ENCODE measurements around the gene KIFC3.
A peak's percentile ranks its signal among the peaks of the same experiment; 100 is the strongest.

Gene KIFC3

DNA sequence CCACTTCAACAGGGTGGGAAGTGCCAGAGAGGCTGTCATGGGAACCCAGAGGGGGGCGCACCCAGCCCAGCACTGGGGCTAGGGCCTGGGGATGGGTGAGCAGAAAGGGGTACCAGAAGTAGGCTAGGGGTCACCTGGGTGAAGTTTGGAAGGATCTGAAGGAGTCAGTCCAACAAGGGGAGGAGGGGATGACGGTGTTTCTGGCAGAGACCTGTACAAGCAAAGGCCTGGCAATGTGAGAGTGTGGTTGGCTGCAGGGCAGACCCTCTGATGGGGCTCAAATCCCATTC is 80.1 kb downstream of the KIFC3 start:
- Histone ChIP-seq H3K27ac (ENCODE audit: low read length) (no peak overlapping the region), H3K9ac (ENCODE audit: low read length) (no peak overlapping the region), H3K4me2 (ENCODE audit: low read depth, low read length) (no peak overlapping the region), H3K36me3 (replicated peaks; ENCODE audit: insufficient read depth, low read length) (no peaks in the 10 kb centered on the region), H3K27me3 (replicated peaks; ENCODE audit: insufficient read depth, low read length) (peaks cover 17% of the 10 kb centered on the region; the same call in 1 of the 2 replicates), H3K79me2 (ENCODE audit: low read length) (no peaks in the 10 kb centered on the region), H3K4me1 (ENCODE audit: low read length) (no peaks in the 10 kb centered on the region), H3F3A (ENCODE audit: insufficient read depth, low read length) (no peaks in the 10 kb centered on the region), H3K9me3 (replicated peaks; ENCODE audit: insufficient read depth, low read length) (no peaks in the 10 kb centered on the region), H3K4me3 (ENCODE audit: low read length) (no peak overlapping the region), H2AFZ (ENCODE audit: low read length) (no peak overlapping the region), H4K20me1 (ENCODE audit: insufficient read depth, low read length) (no peaks in the 10 kb centered on the region), H3K9me2 (replicated peaks; ENCODE audit: insufficient read depth, low read length) (no peaks in the 10 kb centered on the region)
- DNase-seq, result no peak
- TF ChIP-seq EZH2 (optimal IDR thresholded peaks at IDR 0.05; ENCODE audit: low read depth, low read length) (no peak), EZH2phosphoT487 (IDR thresholded peaks at IDR 0.05; ENCODE audit: low read length) (no peak)
- TF ChIP-seq, protein P1, sequence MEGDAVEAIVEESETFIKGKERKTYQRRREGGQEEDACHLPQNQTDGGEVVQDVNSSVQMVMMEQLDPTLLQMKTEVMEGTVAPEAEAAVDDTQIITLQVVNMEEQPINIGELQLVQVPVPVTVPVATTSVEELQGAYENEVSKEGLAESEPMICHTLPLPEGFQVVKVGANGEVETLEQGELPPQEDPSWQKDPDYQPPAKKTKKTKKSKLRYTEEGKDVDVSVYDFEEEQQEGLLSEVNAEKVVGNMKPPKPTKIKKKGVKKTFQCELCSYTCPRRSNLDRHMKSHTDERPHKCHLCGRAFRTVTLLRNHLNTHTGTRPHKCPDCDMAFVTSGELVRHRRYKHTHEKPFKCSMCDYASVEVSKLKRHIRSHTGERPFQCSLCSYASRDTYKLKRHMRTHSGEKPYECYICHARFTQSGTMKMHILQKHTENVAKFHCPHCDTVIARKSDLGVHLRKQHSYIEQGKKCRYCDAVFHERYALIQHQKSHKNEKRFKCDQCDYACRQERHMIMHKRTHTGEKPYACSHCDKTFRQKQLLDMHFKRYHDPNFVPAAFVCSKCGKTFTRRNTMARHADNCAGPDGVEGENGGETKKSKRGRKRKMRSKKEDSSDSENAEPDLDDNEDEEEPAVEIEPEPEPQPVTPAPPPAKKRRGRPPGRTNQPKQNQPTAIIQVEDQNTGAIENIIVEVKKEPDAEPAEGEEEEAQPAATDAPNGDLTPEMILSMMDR (IDR thresholded peaks at IDR 0.05; ENCODE audit: low read length), result no peak

DNA sequence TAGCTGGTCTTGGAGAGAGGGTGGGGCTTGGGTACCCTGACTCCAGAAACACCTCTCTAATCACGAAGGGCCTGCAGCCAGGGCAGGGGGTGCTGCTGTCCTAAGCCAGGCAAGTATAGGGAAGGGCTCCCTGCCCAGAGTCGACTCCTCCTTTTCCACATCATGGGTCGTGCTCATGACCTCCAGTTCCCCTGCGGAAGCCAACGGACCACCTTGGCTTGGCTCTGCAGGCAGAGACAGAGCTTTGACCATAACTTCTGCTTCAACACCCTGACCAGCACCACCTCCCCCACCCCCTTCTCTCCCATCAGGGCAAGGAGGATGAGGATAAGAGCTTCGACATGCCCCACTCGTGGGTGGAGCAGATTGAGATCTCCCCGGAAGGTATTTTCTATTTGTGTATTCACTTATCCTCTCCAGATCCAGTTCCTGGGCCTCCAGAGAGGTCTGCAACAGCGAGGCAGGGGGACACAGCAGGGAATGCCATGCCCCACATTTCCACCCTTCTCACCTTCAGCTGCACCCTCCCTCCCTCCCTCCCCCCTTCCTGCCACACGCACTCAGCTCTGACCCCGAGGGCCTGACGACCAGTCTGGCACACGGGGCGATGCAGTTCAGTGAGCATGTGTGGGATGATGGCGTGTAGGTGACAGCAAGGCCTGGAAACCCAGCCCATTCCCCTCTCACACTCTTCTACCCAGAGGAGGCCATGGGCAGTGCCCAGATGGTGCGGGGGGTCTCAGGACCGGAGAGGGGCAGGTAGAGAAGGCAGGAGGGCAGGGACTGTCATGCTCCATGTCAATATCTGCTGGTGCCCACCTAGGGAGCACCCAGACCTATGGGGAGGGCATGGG is 80.7 kb downstream of the KIFC3 start:
- Histone ChIP-seq H3K79me2 (ENCODE audit: low read length) (no peaks in the 10 kb centered on the region), H3K4me2 (ENCODE audit: low read depth, low read length) (no peak overlapping the region), H3K27me3 (replicated peaks; ENCODE audit: insufficient read depth, low read length) (peaks cover 17% of the 10 kb centered on the region; the same call in 1 of the 2 replicates), H3K9ac (ENCODE audit: low read length) (no peak overlapping the region), H3K9me2 (replicated peaks; ENCODE audit: insufficient read depth, low read length) (no peaks in the 10 kb centered on the region), H3K27ac (ENCODE audit: low read length) (no peak overlapping the region), H3K9me3 (replicated peaks; ENCODE audit: insufficient read depth, low read length) (no peaks in the 10 kb centered on the region), H3K4me1 (ENCODE audit: low read length) (no peaks in the 10 kb centered on the region), H3K36me3 (replicated peaks; ENCODE audit: insufficient read depth, low read length) (no peaks in the 10 kb centered on the region), H4K20me1 (ENCODE audit: insufficient read depth, low read length) (no peaks in the 10 kb centered on the region), H2AFZ (ENCODE audit: low read length) (no peak overlapping the region), H3F3A (ENCODE audit: insufficient read depth, low read length) (no peaks in the 10 kb centered on the region), H3K4me3 (ENCODE audit: low read length) (no peak overlapping the region)
- DNase-seq, result no peak
- TF ChIP-seq EZH2phosphoT487 (IDR thresholded peaks at IDR 0.05; ENCODE audit: low read length) (no peak), EZH2 (optimal IDR thresholded peaks at IDR 0.05; ENCODE audit: low read depth, low read length) (no peak)
- TF ChIP-seq, protein P1 (IDR thresholded peaks at IDR 0.05; ENCODE audit: low read length), result no peak

DNA sequence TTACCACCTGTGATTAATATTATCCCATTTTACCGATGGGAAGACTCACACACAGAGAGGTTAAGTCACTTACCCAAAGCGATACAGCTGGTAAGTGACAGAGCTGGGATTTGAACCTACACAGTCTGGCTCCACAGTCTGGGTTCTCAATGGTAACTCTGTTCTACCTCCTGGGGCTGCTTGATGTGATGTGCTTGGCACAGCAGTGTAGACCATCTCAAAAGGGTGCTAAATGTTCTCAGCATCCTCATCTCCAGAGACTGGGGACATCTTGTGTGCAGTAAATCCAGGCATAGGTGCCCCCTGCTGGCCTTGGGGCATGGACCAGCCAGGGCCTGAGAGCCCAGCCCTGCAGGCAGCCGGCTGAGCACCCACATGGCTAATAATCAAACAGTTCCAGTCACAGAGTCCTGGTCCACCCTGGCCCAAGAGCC is 82.1 kb downstream of the KIFC3 start:
- H3K4me3 ChIP-seq (ENCODE audit: low read length), result no peak overlapping the region
- no peak overlapping the region for H3K27ac ChIP-seq (ENCODE audit: low read length)
- no peaks in the 10 kb centered on the region for H3K4me1 ChIP-seq (ENCODE audit: low read length)
- no peaks in the 10 kb centered on the region for H3K9me2 ChIP-seq (replicated peaks; ENCODE audit: insufficient read depth, low read length)
- H2AFZ ChIP-seq (ENCODE audit: low read length), result no peak overlapping the region
- H3K9ac ChIP-seq (ENCODE audit: low read length), result no peak overlapping the region
- TF ChIP-seq, protein P1 (IDR thresholded peaks at IDR 0.05; ENCODE audit: low read length), result peak; percentile 74
- no peak for TF ChIP-seq EZH2 (optimal IDR thresholded peaks at IDR 0.05; ENCODE audit: low read depth, low read length)
- peaks cover 5% of the 10 kb centered on the region; the same call in 1 of the 2 replicates for H3K27me3 ChIP-seq (replicated peaks; ENCODE audit: insufficient read depth, low read length)
- H3K9me3 ChIP-seq (replicated peaks; ENCODE audit: insufficient read depth, low read length), result no peaks in the 10 kb centered on the region
- H3F3A ChIP-seq (ENCODE audit: insufficient read depth, low read length), result no peaks in the 10 kb centered on the region
- no peaks in the 10 kb centered on the region for H3K36me3 ChIP-seq (replicated peaks; ENCODE audit: insufficient read depth, low read length)
- peak; percentile 56 for DNase-seq
- H3K4me2 ChIP-seq (ENCODE audit: low read depth, low read length), result no peak overlapping the region
- H4K20me1 ChIP-seq (ENCODE audit: insufficient read depth, low read length), result no peaks in the 10 kb centered on the region
- H3K79me2 ChIP-seq (ENCODE audit: low read length), result no peaks in the 10 kb centered on the region
